GM12872 (cell line): Measurements from ENCODE around the gene ITGAL.

Source experiments
- CTCF ChIP-seq: IDR thresholded peaks from 3 replicates; pipeline ENCODE4 v1.5.1; 2011; ENCODE audit warnings: low read depth, mild to moderate bottlenecking, low read length, moderate library complexity; ENCODE audit not compliant: insufficient read depth

Gene ITGAL

DNA sequence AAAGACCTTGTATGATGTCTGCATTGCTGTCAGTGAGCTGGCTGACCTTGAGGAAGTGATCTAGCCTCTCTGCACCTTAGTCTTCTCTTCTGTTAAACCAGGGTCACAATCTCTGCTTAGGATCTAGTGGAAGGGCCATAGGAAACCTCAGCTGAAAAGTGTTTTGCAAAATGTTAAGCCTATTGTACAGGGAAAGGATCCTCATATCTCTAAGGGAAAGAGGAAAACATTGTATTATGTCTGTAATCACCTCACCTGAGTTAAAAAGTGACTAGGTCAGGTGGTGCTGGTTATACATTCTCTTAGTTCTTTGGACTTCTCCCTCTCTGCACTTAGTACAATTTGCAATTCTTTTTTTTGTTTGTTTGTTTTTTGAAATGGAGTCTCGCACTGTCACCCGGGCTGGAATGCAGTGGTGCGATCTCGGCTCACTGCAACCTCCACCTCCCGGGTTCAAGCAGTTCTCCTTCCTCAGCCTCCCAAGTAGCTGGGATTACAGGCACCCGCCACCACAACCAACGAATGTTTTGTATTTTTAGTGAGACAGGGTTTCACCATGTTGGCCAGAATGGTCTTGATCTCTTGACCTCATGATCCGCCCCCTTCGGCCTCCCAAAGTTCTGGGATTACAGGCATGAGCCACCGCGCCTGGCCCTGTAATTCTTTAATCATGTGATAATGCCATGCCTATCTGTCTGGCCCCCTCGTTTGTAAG lies 24.9 kb upstream of the ITGAL start:
- TF ChIP-seq CTCF = no peak

DNA sequence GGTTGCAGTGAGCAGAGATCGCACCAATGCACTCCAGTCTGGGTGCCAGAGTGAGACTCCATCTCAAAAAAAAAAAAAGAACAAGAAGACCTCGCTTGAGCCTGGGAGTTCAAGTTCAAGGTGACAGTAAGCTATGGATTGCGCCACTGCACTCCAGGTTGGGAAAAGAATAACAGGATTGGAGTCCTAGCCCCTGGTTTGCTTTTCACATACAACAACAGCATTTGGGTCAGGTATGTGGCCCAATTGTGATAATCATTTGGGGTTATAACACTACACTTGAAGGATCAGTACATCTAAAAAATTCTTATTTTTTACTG lies 23.5 kb upstream of the ITGAL start:
- no peak for TF ChIP-seq CTCF

GRCh38 chr16:30456302-30456701 lies 16.2 kb upstream of the ITGAL start:
- no peak for TF ChIP-seq CTCF

- TF ChIP-seq CTCF = no peak
Measured at GRCh38 chr16:30457256-30457655, 15.3 kb upstream of the ITGAL start.

- no peak for TF ChIP-seq CTCF
Measured at GRCh38 chr16:30457743-30458560, 14.6 kb upstream of the ITGAL start.

DNA sequence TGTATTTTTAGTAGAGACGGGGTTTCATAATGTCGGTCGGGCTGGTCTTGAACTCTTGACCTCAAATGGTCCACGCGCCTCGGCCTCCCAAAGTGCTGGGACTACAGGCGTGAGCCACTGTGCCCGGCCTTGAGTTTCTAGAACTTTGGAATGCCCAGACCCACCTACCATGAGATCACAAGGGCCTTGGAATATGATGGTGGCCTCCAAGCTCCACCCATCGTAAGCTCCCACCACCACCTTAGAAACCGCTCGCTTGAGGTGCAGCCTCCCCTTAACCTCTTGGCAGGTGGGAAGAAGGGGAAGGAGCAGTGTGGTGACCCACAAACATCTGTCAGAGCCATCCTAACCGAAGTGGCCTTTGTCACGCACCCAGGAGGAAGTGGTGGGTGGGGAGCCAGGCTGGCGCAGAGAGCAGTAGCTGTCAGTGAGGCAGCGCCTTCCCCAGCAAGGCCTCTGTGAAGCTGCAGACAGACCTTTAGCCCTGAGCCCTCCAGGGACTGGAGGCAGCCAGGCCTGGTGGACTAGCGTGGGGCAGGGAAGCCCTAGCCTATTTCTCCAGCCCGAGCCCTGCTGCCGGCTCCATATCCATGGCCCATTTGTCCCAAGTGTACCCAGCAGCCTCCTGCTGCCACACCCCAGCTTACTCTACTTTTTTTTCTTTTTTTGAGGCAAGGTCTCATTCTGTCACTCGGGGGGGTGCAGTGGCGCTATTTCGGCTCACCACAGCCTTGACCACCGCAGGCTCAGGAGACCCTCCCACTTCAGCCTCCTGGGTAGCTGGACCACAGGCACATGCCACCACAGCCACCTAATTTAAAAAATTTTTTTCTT lies 13.8 kb upstream of the ITGAL start:
- TF ChIP-seq CTCF = no peak

GRCh38 chr16:30459456-30459855 lies 13.1 kb upstream of the ITGAL start:
- no peak for TF ChIP-seq CTCF
